SK-N-MC (cell line): ENCODE results near the gene WDR7.

Experiments used
- EZH2 ChIP-seq: fragments of 200-600 bp; sonication (generic); IDR thresholded peaks from one replicate; pipeline ENCODE4 v1.6.1; 2017; ENCODE audit warnings: antibody characterized with exemption
- POLR2AphosphoS5 ChIP-seq: IDR thresholded peaks from 2 replicates; pipeline ENCODE4 v1.6.1; 2012; ENCODE audit warnings: mild to moderate bottlenecking, low read depth, low read length, borderline replicate concordance

DNA sequence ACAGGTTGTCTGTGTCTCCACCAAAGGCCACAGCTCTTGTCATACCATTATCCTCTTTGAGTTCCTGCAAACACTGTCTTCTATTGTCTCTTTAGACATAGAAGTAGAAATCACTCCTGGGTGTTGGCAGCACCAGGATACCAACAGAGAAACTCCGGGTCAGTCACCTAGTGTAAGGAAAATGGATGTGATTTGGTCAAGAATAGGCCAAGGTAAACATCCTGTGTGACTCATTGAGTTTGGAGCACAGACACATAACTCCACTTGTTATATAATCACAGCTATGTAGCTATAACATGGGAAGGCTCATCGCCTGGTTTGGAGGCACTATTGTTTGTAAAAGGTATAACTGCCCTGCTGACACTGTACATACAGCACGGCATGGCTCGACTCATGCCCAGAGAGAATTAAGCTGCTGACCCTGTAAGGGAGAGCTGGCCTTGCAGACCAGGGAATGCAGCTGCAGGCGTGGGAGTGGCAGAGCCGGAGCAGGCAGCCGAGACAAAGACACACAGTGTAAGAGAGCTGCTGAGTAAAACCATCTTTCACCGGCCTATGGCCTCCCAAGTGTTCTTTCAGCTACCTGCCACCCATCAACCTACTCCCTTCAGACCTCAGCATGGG, 9.3 kb upstream of the WDR7 start:
- TF ChIP-seq EZH2, result no peak
- no peak for TF ChIP-seq POLR2AphosphoS5
